ENCODE results near the gene ANKLE2.
"Not testable (repeated sequence)": the region's sequence is repeated elsewhere in the genome, so short reads cannot be mapped to it uniquely, and the experiment has no call there.

The ANKLE2 gene

GRCh38 chr12:132777614-132778013, 16.0 kb upstream of the ANKLE2 start:
- DNase-seq (ENCODE audit: low read depth in 2 of 2) = no peak

- DNase-seq (ENCODE audit: low read depth in 2 of 2) = no peak
These were observed 15.4 kb upstream of the ANKLE2 start for GRCh38 chr12:132776816-132777568.

GRCh38 chr12:132776230-132776625, 14.6 kb upstream of the ANKLE2 start:
- DNase-seq (ENCODE audit: low read depth in 2 of 2) = not testable (repeated sequence)

- DNase-seq (ENCODE audit: low read depth in 2 of 2) = no peak
These were observed 14.0 kb upstream of the ANKLE2 start for GRCh38 chr12:132775502-132776229.

GRCh38 chr12:132774646-132775275, 13.1 kb upstream of the ANKLE2 start:
- no peak for DNase-seq (ENCODE audit: low read depth in 2 of 2)

GRCh38 chr12:132774159-132774558, 12.5 kb upstream of the ANKLE2 start:
- no peak for DNase-seq (ENCODE audit: low read depth in 2 of 2)

- DNase-seq (ENCODE audit: low read depth in 2 of 2) = no peak
These were observed 11.7 kb upstream of the ANKLE2 start for GRCh38 chr12:132773077-132773955.

GRCh38 chr12:132772606-132773005, 11.0 kb upstream of the ANKLE2 start:
- DNase-seq (ENCODE audit: low read depth in 2 of 2) = no peak

GRCh38 chr12:132771126-132771838, 9.7 kb upstream of the ANKLE2 start:
- DNase-seq (ENCODE audit: low read depth in 2 of 2) = peak in 1 of 2 donors; percentile 12

GRCh38 chr12:132766380-132767085, 4.9 kb upstream of the ANKLE2 start:
- DNase-seq (ENCODE audit: low read depth in 2 of 2) = no peak

- DNase-seq (ENCODE audit: low read depth in 2 of 2) = no peak
These were observed 3.7 kb upstream of the ANKLE2 start for GRCh38 chr12:132765361-132765760.

- DNase-seq (ENCODE audit: low read depth in 2 of 2) = no peak
These were observed 2.6 kb upstream of the ANKLE2 start for GRCh38 chr12:132764231-132764630.

GRCh38 chr12:132761921-132762583, 420 bp upstream of the ANKLE2 start:
- peak; percentile 60 to 76 for DNase-seq (ENCODE audit: low read depth in 2 of 2)

GRCh38 chr12:132759359-132759758, 2.3 kb downstream of the ANKLE2 start:
- DNase-seq (ENCODE audit: low read depth in 2 of 2) = no peak

- not testable (repeated sequence) for DNase-seq (ENCODE audit: low read depth in 2 of 2)
These were observed 2.8 kb downstream of the ANKLE2 start for GRCh38 chr12:132758825-132759224.

GRCh38 chr12:132754160-132754932, 7.3 kb downstream of the ANKLE2 start:
- DNase-seq (ENCODE audit: low read depth in 2 of 2) = no peak

GRCh38 chr12:132753670-132754069, 8.0 kb downstream of the ANKLE2 start:
- not testable (repeated sequence) for DNase-seq (ENCODE audit: low read depth in 2 of 2)

- no peak for DNase-seq (ENCODE audit: low read depth in 2 of 2)
These were observed 13.3 kb downstream of the ANKLE2 start for GRCh38 chr12:132748319-132748718.

- no peak for DNase-seq (ENCODE audit: low read depth in 2 of 2)
These were observed 13.7 kb downstream of the ANKLE2 start for GRCh38 chr12:132747896-132748295.

Data from stimulated activated CD8-positive, alpha-beta memory T cell treated with anti-CD3 and anti-CD28 coated beads, Interleukin-15, amount 100 ng/mL, for 4 hours (primary cell).